Eye (tissue), 1 donor: ENCODE data around the gene MAP10.

ENCODE experiments used
- DNase-seq: peaks from one replicate; pipeline ENCODE4 v3.0.0-alpha.2; 2015

MAP10 gene

GRCh38 chr1:232797856-232798510 is 7.2 kb upstream of the MAP10 start:
- DNase-seq = no peak

GRCh38 chr1:232798920-232799319 is 6.3 kb upstream of the MAP10 start:
- DNase-seq = no peak

GRCh38 chr1:232806186-232806510 is 932 bp downstream of the MAP10 start:
- DNase-seq = no peak

- no peak for DNase-seq
These were observed 5.6 kb downstream of the MAP10 start for GRCh38 chr1:232810856-232811255.

- no peak for DNase-seq
These were observed 7.3 kb downstream of the MAP10 start for GRCh38 chr1:232812560-232812959.

- DNase-seq = no peak
These were observed 7.9 kb downstream of the MAP10 start for GRCh38 chr1:232813097-232813496.

GRCh38 chr1:232813760-232814159 is 8.5 kb downstream of the MAP10 start:
- no peak for DNase-seq

- DNase-seq = no peak
These were observed 11.1 kb downstream of the MAP10 start for GRCh38 chr1:232816324-232816723.

- no peak for DNase-seq
These were observed 12.8 kb downstream of the MAP10 start for GRCh38 chr1:232818040-232818439.

- DNase-seq = no peak
These were observed 15.2 kb downstream of the MAP10 start for GRCh38 chr1:232820431-232820830.

- peak; percentile 42 for DNase-seq
These were observed 17.3 kb downstream of the MAP10 start for GRCh38 chr1:232822530-232822929.

- DNase-seq = no peak
These were observed 21.1 kb downstream of the MAP10 start for GRCh38 chr1:232826318-232826717.

GRCh38 chr1:232830661-232831060 is 25.4 kb downstream of the MAP10 start:
- DNase-seq = no peak

GRCh38 chr1:232831895-232832294 is 26.7 kb downstream of the MAP10 start:
- DNase-seq = no peak

- DNase-seq = no peak
These were observed 28.9 kb downstream of the MAP10 start for GRCh38 chr1:232834066-232834465.

GRCh38 chr1:232835166-232835565 is 29.9 kb downstream of the MAP10 start:
- DNase-seq = no peak

- no peak for DNase-seq
These were observed 31.9 kb downstream of the MAP10 start for GRCh38 chr1:232837087-232837486.

- no peak for DNase-seq
These were observed 36.8 kb downstream of the MAP10 start for GRCh38 chr1:232841823-232842565.

GRCh38 chr1:232844791-232845190 is 39.6 kb downstream of the MAP10 start:
- no peak for DNase-seq

- no peak for DNase-seq
These were observed 40.3 kb downstream of the MAP10 start for GRCh38 chr1:232845406-232845955.

GRCh38 chr1:232851532-232851931 is 46.3 kb downstream of the MAP10 start:
- no peak for DNase-seq

GRCh38 chr1:232853994-232854797 is 49.0 kb downstream of the MAP10 start:
- peak; percentile 14 for DNase-seq

GRCh38 chr1:232854798-232855159 is 49.6 kb downstream of the MAP10 start:
- DNase-seq = no peak

- DNase-seq = no peak
These were observed 51.3 kb downstream of the MAP10 start for GRCh38 chr1:232856541-232856940.
